Stimulated activated naive CD8-positive, alpha-beta T cell treated with anti-CD3 and anti-CD28 coated beads, Interleukin-15, Interleukin-2, amounts not matched to agents 100 U/mL and 50 U/mL, for 24 hours (primary cell): ENCODE measurements around the gene MLLT3.

Source experiments
- ATAC-seq: fragments of 150-1000 bp; cut with Tn5 transposase; one replicate; pipeline ENCODE4 v1.10.0; 2021
- DNase-seq: peaks from one replicate; pipeline ENCODE4 v3.0.0; 2021

The MLLT3 gene

DNA sequence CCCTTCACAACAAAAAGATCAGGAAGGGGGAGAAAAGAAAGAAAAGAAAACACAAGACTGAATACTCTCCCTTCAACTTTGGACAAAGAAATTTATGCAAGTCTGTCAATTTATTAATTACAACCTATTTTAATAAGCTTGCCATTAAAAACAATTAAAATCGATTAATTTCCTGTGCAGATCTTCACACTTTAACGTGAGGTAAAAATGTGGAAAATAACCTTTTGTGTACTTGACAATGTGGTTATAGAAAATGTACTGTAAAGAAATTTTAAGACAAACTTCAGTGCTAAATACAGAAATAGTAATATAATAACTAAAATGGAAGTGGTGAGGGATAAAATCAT is 2.7 kb upstream of the MLLT3 start:
- ATAC-seq (no peak), DNase-seq (no peak)

- ATAC-seq (no peak), DNase-seq (peak; percentile 55)
These were observed 2.1 kb upstream of the MLLT3 start for GRCh38 chr9:20624201-20625002.

DNA sequence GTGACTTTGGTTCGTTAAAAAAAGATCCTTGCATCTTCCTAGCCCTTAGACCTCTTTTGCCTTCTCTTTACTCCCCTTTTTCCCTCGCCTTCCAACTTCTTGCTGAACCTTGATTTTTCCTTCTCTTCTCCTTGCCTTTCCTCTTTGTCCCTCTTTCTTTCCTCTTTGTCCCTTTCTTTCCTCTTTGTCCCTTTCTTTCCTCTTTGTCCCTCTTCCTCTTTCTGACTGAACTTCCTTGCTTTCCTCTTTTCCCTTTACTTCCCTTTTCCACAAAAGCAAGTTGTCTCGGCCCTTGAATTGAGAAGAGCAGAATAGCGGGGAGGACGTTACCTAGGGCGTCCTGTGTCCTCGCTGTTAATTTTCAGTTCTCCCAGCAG is 1.4 kb upstream of the MLLT3 start:
- ATAC-seq, result no peak
- DNase-seq, result no peak

GRCh38 chr9:20623021-20623747 is 885 bp upstream of the MLLT3 start:
- DNase-seq (peak; percentile 67), ATAC-seq (peak; percentile 17)

DNA sequence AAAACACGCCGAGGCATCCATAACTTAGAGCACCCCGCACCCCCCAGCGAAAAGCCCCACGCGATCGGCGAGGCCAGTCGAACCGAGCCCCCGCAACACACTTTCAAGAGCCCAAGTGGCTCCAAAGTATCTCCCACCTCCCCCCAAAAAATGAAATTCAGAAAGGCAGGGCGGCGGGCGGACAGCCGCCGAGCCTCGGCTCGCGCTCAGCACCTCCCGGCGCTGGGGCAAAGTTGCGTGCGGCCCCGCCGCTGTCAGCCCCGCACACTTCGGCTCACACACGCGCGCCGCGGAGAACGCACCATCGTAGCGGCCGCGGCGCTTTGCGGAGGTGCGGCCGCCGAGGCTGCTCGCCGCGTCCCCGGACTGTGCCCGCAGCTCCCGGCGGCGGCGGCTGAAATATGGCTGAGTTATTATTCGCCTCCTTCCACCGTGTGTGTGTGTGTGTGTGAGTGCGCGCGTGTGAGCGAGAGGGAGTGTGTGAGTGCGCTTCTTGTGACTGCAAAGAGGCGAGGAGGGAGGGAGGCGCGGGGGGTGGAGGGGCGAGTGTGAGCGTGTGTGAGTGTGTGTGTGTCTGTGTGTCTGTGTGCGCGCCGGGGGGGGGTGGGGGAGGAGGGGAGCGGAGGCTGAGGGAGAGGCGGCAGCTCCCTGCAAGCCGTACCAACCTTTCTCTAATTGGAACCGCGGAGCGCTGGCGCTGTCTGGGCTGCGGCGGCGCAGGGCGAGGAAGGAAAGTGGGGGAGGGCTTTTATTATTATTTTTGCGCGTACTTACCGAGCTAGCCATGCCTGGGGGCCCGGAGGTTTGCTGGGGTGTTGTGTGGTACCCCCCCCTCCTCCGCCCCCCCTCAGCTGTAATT is 599 bp downstream of the MLLT3 start:
- ATAC-seq, result peak; percentile 33

GRCh38 chr9:20620650-20621470 is 1.4 kb downstream of the MLLT3 start:
- peak; percentile 54 for DNase-seq
- ATAC-seq, result no peak

More for the DNA sequence above, 599 bp downstream of the MLLT3 start:
- DNase-seq, result peak; percentile 64

- DNase-seq (peak; percentile 48), ATAC-seq (no peak)
These were observed 2.7 kb downstream of the MLLT3 start for GRCh38 chr9:20619487-20620200.

- no peak for ATAC-seq
- DNase-seq, result no peak
These were observed 3.9 kb downstream of the MLLT3 start for GRCh38 chr9:20618361-20618802.

DNA sequence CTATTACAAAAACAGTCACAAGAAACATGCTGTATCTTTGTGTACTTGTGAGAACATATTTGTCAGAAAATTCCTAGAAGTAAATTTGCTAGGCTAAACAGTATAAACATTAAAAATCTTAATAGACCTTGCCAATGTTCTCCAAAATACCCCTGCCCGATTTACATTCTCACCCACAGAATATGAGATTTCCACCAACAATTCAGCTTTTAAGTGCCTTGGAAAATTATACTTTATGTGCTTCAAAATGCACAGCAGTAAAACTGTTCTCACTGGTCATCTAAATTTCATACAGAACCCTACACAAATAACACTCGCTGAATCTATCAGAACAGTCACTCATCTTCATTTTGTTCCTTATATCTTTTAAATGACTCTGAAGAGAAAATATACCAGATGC is 5.5 kb downstream of the MLLT3 start:
- DNase-seq (no peak), ATAC-seq (no peak)

- ATAC-seq (no peak), DNase-seq (no peak)
These were observed 7.6 kb downstream of the MLLT3 start for GRCh38 chr9:20614602-20615216.

DNA sequence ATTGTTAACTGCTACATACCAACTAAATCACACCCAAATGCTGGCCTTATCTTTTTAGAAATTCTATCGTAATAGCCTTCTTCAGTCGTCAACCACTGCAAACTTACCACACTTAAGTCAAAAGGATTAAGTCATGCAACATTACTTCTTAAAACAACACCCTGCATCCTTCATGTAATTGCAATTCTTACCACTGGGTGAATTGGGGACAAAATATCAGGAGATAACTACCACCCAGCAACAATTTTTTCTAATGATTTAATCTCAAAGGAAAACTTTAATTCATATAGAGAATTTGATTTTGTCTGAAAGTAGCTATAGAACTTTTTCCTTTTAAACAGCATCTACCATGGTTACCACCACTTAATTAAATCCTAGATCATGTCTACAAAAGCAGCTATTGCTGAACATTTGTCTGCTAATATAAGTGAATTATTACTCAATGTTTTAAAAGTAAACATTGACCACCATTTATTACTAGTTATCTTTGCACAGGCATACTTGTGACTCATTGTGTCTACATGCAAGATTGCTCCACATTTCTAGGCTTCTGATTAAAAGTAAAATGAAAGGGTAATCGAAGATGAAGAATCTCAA is 10.5 kb downstream of the MLLT3 start:
- no peak for ATAC-seq
- no peak for DNase-seq

DNA sequence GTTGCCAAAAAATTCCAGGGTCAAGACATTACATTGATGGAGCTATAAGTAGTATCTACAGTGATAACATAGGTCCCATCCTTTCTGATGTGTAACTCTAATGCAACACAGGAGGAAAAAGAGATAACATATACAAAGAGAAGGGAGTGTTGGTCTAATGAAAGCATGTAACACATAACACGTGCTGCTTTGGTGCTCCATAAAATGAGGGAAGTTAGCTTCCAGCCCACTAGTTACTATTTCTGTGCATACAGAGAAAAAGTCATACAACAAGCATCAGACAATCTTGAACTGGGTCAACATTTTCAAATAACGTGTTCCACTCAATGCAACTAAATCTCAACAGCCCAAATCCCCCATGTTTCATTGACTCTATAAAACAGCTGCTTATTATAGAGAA is 11.7 kb downstream of the MLLT3 start:
- DNase-seq (no peak), ATAC-seq (no peak)

DNA sequence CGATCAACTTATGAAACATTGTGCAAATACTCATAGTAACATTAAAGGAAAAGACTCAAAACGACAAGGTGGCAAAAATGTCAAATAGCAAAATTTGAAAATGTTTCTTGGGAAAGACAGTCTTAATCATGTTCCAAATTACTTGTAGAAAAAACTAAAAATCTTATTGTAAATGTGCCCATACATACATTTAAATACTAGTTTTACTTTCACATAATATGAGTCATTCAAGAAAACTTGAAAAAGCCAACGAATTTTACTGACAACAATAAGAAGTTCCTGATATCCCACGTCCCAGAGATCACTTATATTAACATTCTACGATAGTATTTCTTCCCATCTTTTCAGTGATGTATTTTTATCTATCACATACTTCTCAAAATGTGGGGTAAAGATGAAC is 13.7 kb downstream of the MLLT3 start:
- DNase-seq (no peak), ATAC-seq (no peak)

DNA sequence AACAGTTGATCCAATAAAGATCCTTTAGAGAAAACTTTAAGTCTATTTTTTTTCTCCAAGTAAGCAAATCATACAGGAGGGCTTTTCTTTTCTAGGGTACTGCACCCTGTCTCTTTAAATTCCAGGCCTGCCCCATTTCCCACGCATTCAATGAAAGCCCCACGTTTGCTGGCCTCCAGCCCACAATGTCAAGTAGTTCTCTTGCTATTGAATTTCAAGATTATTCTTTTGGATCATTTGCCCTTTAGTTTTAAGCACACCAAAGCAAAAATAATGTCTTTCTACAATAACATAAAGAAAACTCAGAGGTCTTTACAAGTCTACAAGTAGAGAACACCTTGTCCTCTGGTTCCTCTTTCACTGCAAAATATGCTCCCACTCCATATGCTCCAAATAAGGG is 15.6 kb downstream of the MLLT3 start:
- no peak for ATAC-seq
- no peak for DNase-seq

DNA sequence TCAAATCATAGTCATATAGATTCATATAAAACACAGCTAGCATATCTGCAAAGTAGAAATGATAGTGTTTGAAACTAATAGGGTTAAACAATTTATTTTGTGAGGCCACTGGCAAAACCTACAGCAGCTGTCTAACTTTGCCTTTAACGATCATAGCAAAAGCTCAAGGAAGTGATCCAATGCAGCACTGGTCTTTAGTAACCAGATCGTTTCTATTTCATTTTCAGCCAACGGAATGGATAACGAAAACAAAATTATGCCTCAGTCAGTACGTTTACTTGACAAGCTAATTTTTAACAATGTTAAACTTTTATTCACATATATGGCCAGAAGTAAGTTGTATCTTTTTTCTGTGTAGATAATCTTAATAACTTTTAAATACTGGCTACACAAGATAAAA is 17.7 kb downstream of the MLLT3 start:
- ATAC-seq (peak; percentile 66), DNase-seq (no peak)

- no peak for ATAC-seq
- DNase-seq, result no peak
These were observed 18.6 kb downstream of the MLLT3 start for GRCh38 chr9:20603524-20604268.

DNA sequence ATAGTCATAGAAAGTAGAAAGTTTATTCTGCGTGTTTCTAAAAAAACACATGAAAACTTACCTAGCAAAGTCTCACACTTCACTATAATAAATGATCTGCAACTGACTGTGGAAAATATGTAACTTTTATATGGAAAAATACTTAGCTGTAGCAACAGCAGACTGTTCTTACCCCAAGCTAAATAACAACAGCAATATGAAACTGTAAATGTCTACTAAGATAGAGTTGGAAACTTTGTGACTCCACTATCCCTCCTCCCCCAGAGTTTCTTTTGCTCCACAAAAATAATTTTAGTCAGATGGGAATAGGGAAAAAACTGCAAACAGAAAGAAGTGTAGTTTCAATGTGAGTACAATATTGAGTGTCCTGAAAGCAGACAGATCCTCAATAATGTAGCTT is 21.0 kb downstream of the MLLT3 start:
- DNase-seq, result no peak
- ATAC-seq, result peak; percentile 30

DNA sequence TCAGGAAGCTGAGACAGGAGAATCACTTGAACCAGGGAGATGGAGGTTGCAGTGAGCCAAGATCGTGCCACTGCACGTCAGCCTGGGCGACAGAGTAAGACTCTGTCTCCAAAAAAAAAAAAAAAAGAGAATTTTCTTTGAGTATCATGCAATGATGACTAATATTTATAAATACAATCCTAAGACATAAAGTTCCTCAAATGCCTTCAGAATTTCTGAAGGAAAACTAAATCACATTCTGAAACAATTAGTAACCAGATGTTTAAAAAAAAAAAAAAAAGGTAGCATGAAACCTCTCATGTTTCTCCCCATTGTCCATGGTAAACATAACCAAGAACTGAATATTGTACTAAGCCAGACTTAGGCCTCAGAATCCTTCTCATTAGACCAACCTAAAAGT is 23.1 kb downstream of the MLLT3 start:
- DNase-seq, result no peak
- ATAC-seq, result no peak

DNA sequence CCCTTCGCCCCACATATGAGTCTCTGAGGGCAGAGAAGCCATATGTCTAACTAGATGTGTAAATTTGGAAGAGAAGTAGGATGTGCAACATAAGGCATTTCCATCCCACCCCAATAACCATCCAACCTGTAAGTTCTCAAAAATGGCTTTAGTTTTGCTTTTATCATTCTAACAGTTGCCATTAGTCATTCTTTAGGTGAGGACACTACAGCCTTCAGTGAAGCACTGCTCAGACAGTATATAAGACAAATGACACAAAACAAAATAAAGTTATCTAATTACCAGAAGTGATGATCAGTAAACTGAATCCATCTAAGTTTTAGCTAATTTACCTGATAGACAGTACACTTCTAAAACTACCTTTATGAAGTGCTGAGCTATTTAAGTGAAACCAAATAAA is 23.9 kb downstream of the MLLT3 start:
- DNase-seq (no peak), ATAC-seq (no peak)

- no peak for DNase-seq
- ATAC-seq, result no peak
These were observed 24.4 kb downstream of the MLLT3 start for GRCh38 chr9:20597862-20598261.
